Mammary epithelial cell (primary cell): ENCODE data around the gene TMEFF2.

Experiments
- EZH2 ChIP-seq: IDR thresholded peaks from 2 replicates; pipeline ENCODE4 v1.6.1; 2012; ENCODE audit warnings: low read length, inconsistent platforms, borderline replicate concordance
- TF ChIP-seq, protein P1 (sequence below), 2 donors: IDR thresholded peaks in 1 of 2; conservative IDR thresholded peaks in 1 of 2; 2 replicates each; pipeline ENCODE4 v1.5.1; 2011 to 2012; ENCODE audit warnings: inconsistent platforms in 2 of 2, low read length in 2 of 2, mild to moderate bottlenecking in 2 of 2, control low read depth in 1 of 2, low read depth in 1 of 2; ENCODE audit not compliant: insufficient read depth in 1 of 2; ENCODE audit errors: extremely low read depth in 1 of 2

DNA sequence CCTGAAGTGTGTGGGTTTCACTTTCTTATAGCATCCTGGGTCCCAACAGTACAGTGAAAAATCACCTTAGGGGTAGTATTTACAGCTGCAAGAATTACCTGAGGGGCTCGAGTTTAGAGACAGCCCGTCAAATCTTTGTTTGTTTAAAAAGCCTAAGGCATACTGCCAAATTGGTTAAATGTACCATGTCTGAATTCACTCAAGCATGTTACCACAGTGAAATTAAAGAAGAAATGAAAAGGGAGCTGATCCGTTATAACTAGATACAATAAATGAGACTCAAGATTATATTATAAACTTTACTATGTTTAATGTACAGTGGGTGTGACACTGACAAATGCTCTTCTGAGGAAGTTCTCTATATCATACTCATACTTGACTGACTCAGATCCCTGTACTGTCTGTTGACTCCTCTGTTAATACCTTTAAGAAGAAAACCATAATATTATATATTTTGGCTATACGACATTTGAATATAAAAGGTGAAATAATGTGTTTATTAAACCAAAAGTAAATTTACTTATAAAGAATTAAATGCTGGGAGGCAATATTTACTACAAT is 107.3 kb downstream of the TMEFF2 start:
- TF ChIP-seq, protein P1, sequence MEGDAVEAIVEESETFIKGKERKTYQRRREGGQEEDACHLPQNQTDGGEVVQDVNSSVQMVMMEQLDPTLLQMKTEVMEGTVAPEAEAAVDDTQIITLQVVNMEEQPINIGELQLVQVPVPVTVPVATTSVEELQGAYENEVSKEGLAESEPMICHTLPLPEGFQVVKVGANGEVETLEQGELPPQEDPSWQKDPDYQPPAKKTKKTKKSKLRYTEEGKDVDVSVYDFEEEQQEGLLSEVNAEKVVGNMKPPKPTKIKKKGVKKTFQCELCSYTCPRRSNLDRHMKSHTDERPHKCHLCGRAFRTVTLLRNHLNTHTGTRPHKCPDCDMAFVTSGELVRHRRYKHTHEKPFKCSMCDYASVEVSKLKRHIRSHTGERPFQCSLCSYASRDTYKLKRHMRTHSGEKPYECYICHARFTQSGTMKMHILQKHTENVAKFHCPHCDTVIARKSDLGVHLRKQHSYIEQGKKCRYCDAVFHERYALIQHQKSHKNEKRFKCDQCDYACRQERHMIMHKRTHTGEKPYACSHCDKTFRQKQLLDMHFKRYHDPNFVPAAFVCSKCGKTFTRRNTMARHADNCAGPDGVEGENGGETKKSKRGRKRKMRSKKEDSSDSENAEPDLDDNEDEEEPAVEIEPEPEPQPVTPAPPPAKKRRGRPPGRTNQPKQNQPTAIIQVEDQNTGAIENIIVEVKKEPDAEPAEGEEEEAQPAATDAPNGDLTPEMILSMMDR (conservative IDR thresholded peaks at IDR 0.05 in 1 of 2, IDR thresholded peaks at IDR 0.05 in 1 of 2; ENCODE audit: extremely low read depth in 1 of 2, insufficient read depth in 1 of 2, low read depth in 1 of 2, low read length in 2 of 2), result no peak
- no peak for TF ChIP-seq EZH2
